Liver (tissue), 3 donors: Measurements from ENCODE around the gene CCDC102A.

Source experiments
- CTCF ChIP-seq: fragments of 150-350 bp; IDR thresholded peaks from 2 replicates; pipeline ENCODE4 v1.5.1; 2017; ENCODE audit warnings: improper control_type of control experiment, low read depth, low read length; ENCODE audit not compliant: missing input control
- EGR1 ChIP-seq, 2 donors: IDR thresholded peaks; 2 replicates each; pipeline ENCODE4 v1.6.1; 2016 to 2018; ENCODE audit warnings: antibody characterized with exemption in 2 of 2, low read depth in 2 of 2
- GABPA ChIP-seq, 2 donors: IDR thresholded peaks in 1 of 2; conservative IDR thresholded peaks in 1 of 2; 2 replicates each; pipeline ENCODE4 v1.6.1; 2016; ENCODE audit warnings: antibody characterized with exemption in 2 of 2, mild to moderate bottlenecking in 1 of 2, moderate library complexity in 1 of 2
- HNF4G ChIP-seq: IDR thresholded peaks from 2 replicates; pipeline ENCODE4 v1.6.1; 2016; ENCODE audit warnings: antibody characterized with exemption
- MAX ChIP-seq: IDR thresholded peaks from 2 replicates; pipeline ENCODE4 v1.6.1; 2016; ENCODE audit warnings: antibody characterized with exemption
- RAD21 ChIP-seq, 2 donors: IDR thresholded peaks; 2 replicates each; pipeline ENCODE4 v1.6.1; 2016; ENCODE audit warnings: antibody characterized with exemption in 2 of 2, mild to moderate bottlenecking in 2 of 2
- SP1 ChIP-seq: IDR thresholded peaks from 2 replicates; pipeline ENCODE4 v1.6.1; 2018; ENCODE audit warnings: antibody characterized with exemption, mild to moderate bottlenecking
- TAF1 ChIP-seq: conservative IDR thresholded peaks from 2 replicates; pipeline ENCODE4 v1.6.1; 2016; ENCODE audit warnings: antibody characterized with exemption, mild to moderate bottlenecking
- YY1 ChIP-seq: IDR thresholded peaks from 2 replicates; pipeline ENCODE4 v1.6.1; 2016; ENCODE audit warnings: antibody characterized with exemption, mild to moderate bottlenecking
- TF ChIP-seq, protein P1 (sequence below): IDR thresholded peaks from 2 replicates; pipeline ENCODE4 v1.6.1; 2016; ENCODE audit warnings: antibody characterized with exemption
- donor health status: healthy.
- donor health status: healthy.

GRCh38 chr16:57478396-57479204 is 57.8 kb downstream of the CCDC102A start:
- TF ChIP-seq MAX (no peak), SP1 (no peak), CTCF (no peak), YY1 (no peak), RAD21 (IDR thresholded peaks at IDR 0.05) (no peak), HNF4G (no peak), TAF1 (no peak), EGR1 (IDR thresholded peaks at IDR 0.05; ENCODE audit: low read depth in 2 of 2) (no peak), GABPA (IDR thresholded peaks at IDR 0.05 in 1 of 2, conservative IDR thresholded peaks at IDR 0.05 in 1 of 2) (no peak)
- TF ChIP-seq, protein P1, sequence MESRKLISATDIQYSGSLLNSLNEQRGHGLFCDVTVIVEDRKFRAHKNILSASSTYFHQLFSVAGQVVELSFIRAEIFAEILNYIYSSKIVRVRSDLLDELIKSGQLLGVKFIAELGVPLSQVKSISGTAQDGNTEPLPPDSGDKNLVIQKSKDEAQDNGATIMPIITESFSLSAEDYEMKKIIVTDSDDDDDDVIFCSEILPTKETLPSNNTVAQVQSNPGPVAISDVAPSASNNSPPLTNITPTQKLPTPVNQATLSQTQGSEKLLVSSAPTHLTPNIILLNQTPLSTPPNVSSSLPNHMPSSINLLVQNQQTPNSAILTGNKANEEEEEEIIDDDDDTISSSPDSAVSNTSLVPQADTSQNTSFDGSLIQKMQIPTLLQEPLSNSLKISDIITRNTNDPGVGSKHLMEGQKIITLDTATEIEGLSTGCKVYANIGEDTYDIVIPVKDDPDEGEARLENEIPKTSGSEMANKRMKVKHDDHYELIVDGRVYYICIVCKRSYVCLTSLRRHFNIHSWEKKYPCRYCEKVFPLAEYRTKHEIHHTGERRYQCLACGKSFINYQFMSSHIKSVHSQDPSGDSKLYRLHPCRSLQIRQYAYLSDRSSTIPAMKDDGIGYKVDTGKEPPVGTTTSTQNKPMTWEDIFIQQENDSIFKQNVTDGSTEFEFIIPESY = no peak
